Measurements from ENCODE around the gene SMAGP.
A peak's percentile ranks its signal among the peaks of the same experiment; 100 is the strongest.
"Not testable (repeated sequence)": the region's sequence is repeated elsewhere in the genome, so short reads cannot be mapped to it uniquely, and the experiment has no call there.

Gene SMAGP

DNA sequence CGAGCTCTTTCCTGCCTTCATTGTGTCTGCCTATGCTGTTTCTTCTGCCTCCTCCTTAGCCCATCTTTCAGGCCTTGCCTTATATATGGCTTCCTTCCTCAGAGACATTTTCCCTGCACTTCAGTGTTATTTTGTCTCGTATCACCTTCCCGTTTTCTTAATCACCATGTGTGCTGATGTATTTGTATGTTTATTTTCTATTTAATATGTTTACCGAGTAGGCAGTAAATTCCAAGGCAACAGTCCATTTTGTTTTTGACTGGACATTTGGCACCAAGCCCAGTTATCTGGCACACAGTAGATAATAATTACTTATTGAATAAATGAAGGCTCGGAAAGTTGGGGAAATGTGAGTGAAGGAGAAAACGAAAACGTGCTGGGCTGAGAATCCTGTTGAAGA is 47.8 kb downstream of the SMAGP start:
- DNase-seq = no peak

DNA sequence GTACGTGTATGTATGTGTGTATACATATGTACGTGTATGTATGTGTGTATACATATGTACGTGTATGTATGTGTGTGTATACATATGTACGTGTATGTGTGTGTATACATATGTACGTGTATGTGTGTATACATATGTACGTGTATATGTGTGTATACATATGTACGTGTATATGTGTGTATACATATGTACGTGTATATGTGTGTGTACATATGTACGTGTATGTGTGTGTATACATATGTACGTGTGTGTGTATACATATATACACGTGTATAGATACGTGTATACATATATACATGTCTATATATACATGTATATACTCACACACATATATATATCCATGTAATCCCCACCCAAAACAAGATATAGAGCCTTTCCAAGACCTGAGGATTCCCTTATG is 50.4 kb downstream of the SMAGP start:
- DNase-seq = not testable (repeated sequence)

DNA sequence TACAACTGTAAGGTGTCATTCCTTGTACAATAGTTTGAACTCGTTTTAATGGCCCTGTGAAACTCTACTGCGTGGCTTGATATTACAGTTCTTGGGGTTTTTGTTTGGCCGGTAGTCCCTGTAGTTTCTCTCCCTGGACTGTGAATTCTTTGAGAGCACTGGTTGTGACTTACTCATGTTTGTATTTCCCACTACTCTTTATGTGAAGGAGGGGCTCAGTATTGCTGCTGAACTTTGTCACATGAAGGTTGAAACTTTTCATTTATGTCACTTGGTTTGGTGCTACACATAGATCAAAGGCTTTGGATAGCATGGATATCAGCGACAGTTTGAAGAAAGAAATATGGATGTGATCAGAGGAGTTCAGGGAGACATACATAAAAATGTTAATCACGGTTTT is 50.9 kb downstream of the SMAGP start:
- DNase-seq = no peak

DNA sequence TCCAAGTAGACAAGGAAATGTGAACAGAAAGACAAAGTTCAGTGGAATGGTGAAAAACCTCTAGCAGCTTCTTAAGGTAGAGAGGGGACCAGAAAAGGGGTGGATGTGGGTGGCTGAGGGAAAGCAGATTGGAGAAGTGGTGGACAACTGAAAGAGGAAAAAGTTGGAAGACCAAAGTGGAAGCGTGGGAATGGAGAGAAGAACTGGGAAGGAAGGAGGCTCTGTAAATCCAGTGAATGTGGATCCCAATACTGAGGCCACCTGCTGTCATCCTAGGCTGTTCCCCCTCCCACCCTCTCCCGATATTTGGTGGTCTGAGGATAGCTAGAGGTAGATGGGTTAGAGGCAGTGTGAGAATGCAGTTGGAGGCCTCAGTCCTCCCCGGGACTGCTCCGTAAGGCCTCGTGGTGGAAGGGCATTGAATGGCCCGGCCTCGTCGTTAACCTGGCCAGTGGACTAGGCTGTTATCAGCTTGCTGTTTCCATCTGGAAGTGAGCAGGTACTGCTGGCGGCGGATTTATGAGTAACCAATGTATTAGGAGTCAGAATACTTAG is 51.5 kb downstream of the SMAGP start:
- no peak for DNase-seq

DNA sequence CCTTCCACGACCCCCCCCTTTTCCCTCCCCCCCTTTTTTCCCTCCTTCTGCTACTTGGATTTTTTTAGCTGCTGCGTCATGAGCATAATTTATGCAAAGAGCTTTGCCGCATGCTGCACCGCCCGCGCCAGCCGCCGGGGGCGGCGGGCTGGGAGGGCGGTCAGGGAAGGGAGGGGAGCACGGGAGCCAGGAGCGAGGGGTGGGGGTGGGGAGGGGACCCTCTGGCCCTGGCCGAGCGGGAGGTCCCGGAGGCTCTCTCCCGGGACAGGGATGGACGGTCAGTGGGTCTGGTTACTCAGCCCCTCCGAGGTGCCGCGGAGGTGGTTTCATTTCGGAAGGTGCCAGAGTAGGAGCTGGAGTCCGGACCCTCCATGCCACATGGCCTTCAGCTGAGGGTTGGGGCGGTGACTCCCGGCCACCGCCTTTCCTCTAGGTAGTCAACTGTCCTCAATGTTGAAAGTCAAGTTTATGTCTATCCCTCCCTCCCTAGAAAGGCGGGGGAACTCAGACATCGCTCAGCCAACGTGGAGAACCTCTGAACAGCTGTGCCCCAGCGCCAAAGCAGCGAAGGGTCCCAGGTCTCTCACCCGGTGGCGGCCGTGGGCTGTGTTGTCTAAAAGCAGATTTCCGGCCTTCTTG is 52.1 kb downstream of the SMAGP start, which contains the start of gene POU6F1:
Gene POU6F1 (minus strand): TSS at position 95 of the 639 bp plus-strand sequence. CDS start 11,226 bp downstream, outside the sequence.
- DNase-seq = peak; percentile 82 to 84

DNA sequence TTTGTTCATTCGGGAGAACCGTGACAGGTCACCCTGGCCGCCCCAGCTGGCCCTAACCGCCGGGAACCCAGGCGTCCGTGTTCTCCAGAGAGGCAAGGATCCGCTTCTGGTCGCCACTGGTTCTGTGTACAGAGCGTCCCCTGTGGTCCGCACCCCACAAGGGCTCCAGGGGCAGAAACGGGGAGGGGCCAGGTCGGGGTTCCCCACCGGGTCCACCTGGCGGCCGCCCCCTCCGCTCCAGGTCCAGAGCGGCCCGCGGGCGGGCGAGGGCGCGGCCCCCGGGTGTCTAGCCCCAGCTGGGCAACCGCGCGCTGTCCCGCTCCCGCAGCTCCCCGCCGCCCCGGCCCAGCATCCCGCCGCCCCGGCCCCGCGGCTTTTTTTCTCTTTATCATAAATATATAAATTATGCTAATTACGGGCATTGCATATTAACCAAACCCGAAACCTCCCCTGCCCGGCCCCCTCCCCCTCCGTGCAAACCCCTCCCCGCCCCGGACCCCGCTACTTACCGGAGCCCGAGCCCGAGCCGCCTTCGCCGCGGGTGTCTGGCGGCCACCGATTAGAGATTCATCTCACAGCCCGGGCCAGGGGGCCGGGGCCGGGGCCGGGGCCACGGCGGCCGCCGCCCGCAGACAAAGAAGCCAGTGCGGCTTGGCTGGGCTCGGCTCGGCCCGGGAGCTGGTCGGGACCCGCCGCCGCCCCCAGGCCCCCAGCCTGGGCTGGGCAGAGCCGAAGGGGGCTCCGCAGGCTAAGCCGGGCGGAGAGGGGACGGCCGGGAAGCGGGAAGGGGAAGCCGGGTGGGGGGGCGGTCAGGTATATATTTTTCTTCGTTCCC is 52.9 kb downstream of the SMAGP start:
- peak; percentile 66 to 70 for DNase-seq

DNA sequence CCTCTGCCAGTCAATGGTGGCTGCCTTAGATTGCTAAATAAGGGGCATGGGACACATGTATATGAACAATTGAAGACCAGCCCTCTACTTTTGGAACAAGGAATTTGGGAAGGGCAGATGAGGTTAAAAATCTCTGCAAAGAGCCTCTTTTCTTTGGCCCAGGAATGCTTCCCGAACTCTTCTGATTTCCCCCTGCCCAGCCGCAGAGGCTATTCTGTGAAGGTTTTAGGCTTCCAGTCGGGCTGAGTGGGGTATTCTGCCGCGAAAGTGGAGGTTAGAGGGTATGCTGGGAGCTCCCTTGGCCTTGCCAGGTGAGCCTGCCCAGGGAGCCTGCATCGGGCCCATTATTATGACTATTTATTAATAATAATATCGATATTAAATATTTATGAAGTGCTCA is 53.6 kb downstream of the SMAGP start:
- DNase-seq = no peak

DNA sequence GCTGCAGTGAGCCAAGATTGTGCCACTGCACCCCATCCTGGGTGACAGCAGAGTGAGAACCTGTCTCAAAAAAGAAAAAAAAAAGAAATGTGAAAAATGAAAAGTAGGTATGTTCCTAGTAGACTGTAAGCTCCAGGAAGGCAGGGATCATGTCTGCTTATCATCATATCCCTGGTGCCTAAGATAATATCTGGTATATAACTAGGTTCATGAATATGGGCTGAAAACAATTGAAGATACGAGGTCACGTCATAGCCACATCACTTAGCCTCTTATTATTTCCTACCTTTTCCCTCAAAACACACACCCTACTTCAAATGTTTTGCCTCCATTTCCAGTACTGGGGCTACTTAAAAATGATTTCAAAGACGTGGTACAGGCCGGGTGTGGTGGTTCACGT is 55.3 kb downstream of the SMAGP start:
- no peak for DNase-seq

DNA sequence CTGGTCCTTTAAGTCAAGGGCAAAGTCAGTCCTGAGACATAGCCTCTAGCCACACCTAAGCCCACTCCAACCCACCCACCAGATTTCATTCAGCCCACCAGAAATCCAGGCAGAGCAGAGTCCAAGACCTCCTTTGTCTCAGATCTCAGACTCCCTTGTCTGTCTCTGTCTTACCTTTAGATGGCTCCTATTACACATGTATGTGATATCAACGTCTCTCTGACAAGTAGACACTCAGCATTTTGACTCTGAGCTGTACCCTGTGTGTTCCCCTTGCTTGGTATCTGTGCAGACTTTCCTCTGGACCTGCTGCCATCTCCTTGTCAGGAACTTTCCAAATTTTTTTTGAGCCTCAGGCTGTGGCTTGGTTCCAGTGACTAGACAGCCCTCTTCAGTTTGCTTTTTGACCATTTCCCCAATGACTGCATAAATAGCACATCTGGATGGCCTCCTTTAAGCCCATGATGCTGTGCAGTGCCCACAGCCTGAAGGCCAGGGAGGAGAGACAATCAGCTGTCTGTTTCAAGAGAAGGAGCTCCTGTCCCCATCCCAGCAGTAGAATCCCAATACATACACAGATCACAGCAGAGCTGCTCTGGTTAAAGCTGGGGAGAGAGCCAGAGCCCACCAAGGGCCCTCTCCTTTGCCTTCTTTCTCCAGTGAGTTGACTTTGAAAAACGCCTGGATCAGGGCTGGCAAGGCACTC is 59.4 kb downstream of the SMAGP start:
- DNase-seq = no peak

DNA sequence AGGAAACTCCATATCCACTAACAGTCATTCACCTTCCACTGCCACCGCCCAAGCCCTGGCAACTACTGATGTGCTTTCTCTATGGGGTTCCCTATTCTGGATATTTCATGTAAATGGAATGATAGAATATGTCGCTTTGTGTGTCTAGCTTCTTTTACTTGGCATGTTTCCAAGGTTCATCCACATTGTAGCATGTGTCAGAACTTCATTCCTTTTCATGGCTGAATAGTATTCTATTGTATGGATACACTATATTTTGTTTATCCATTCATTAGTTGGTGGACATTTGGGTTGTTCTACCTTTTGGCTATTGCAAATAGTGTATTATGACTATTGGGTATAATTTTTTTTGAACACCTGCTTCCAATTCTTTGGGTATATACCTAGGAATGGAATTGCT is 61.0 kb downstream of the SMAGP start:
- DNase-seq = no peak

DNA sequence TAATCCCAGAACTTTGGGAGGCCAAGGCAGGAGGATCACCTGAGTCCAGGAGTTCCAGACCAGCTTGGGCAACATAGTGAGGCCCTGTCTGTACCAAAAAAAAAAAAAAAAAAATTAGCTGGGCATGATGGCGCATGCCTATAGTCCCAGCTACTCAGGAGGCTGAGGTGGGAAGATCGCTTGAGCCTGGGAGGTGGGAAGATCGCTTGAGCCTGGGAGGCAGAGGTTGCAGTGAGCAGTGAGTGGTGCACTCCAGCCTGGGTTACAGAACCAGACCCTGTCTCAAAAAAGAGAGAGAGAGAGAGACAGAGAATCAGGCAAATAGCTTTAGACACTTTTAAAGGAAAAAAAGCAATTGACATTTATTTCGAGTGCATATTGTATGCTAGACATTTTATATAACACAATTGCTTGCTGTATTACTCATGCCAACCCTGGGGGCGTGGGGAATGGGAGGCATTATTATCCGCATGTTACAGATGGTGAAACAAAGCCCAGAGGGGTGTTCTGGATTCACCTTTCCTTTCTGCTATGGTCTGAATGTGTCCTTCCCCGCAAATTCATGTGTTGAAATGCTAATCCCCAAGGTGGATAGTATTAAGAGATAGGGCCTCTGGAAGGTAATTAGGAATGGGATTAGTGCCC is 62.1 kb downstream of the SMAGP start:
- no peak for DNase-seq

DNA sequence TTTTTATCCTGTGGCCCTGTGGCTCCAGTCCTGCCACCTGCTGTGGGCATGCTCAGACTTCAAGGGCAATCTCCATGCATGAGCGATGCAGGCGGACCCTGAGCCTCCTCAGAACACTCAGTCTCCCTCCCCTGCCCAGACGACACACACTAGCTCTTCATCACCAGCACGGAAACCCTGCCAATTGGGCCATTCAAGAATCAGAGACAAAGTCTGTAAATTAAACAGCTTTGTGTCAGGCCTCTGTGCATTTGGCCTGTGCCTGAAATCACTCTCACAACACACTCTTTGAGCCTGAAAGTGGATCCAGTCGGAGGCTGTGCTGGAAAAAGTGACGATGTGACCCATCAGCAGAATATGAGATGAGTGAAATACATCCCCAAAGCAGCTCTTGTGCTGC is 64.9 kb downstream of the SMAGP start:
- DNase-seq = no peak

DNA sequence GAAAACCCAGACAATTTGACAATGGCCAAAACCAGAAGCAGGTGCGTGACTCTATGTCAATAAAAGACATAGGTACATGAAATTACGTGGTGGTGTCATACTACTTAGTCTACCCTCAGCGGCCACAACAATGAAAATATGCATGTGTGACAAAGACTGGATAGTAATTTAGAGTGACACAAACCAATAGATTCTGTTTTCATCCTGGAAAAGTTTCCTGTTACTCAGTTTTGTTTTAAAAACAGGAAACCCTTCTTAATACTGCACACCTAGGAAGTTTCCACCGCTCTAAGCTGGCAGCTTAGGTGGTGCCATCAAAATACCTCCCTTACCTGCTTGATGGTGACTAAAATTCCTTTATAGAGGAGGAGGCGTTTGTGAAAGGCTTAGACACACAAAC is 67.5 kb downstream of the SMAGP start:
- no peak for DNase-seq

DNA sequence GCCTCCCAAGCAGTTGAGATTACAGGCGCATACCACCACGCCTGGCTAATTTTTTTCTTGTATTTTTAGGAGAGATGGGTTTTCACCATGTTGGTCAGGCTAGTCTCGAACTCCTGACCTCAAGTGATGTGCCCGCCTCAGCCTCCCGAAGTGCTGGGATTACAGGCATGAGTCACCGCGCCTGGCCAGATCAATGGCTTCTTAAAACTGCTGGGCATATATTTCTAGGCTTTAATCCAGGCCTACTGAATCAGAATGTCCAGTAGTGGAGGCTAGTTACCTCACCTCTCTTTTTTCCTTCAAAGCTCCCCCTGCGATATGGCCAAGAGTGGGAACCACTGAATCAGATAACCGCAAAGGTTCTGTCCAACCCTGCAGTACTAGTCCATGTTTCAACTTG is 69.4 kb downstream of the SMAGP start:
- DNase-seq = no peak

DNA sequence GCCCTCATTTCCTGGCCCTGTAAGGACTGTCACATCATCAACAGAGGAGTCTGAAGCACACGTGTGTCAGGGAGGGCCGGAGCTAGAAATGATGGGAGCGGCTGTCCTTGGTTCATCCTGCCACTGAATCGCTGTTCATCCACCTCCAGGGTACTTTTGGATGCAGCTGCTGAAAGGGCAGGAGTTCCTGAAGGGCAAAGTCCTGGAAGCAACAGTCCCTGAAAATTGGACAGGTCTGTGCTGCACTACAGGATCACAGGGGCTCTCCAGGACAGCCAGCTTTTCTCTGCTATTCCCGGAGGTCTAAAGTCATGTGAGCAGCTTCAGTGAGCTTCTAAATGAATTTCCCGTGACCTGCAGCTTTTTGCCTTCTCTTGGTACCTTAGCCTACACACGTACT is 70.1 kb downstream of the SMAGP start:
- no peak for DNase-seq

DNA sequence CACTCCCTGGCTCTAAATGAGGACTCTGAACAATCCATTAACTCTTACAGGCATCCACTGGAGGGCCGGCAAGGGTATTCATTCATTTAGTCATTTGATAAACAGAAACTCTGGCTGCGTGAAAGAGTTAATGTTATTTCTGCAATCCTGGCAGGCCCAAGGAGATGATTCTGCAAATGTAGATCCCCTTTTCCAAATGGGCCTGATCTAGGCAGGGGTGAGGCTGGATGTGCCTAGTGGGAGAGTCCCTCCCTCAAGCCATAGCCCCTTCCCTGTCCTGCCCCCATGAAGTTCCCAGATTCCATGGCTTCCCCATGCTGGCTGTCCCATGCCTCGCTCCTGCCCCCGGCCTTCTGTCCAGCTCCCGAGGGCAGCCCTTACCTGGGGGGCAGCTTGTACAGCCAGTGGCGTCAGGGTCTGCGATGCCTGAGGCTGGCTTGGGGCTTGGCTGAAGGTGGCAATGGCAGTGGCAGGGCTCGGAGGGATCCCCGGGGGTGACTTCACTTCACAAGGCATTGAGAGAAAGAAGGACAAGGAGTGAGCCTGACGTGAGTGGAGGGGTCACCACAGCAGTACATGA is 70.8 kb downstream of the SMAGP start:
- no peak for DNase-seq

DNA sequence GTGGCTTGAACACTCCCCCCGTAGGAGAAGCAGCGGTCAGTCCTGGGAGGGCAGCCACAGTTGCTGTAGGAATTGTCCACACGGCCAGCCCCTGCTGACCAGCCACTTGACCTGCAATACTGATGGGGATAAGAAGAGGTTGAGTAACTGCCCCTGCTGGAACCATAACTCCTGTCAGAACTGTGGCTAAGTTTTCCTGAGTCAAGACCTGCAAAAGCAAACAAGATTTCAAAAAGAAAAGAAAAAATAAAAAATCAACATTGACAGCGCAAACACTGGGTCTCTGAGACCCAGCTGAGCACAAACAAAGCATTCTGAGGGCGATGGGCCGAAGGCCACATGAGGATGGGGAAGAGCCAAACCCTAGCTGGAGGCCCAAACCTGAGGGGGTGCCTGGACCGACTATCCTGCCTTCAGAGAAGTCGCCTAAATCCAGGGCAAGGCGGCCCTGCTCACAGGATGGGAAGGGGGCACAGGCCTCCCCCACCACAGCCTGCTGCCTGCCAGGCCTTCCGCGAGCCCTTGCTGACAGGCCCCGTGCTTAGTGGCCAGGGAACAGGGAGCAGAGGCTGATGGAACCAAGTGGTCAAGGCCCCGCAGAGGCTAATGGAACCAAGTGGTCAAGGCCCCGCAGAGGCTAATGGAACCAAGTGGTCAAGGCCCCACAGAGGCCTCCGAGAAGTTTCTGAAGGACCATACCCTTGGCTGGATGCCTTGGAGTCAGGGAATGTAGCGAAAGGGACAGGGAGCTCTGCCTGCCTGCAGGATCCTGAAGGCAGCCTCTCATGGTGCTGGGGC is 71.4 kb downstream of the SMAGP start:
- no peak for DNase-seq

DNA sequence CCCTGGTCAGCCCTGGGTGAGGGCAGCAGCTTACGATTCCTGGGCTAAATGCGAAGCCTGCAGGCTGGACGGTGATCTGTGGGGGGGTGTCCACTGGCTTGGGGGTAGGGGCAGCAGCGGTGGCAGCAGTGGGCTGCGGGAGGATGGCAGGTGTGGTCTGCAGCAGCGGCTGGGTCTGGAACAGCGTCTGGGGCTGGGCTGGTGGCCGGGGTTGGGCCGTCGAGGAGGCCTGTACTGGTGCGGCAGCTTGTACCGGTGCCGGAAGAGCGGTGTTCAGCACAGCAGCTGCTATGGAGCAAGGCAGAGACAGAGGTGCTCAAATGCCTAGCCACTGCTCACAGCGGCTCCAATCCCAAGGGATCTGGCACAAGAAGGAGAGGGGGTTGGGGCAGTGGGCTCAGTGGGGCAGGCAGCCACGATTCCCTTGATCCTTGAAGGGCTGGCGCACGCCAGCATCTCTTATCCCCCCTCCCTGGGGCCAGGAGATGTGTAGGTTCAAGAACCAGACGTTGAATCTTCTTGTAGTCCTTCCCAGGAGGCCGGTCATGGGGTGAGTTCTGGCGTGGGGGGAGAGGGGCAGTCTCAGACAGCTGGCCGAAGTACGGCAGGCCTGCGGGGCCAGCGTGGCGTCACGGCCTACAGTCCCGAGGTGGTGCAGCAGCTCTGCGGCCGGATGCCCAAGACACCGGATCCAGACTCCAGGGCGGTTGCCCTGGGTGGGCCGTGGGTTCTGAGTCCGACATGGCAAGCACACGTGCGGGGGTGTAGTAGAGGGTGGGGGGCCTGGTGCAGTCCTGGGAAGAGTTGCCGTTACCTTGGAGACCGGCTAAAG is 72.3 kb downstream of the SMAGP start:
- no peak for DNase-seq

DNA sequence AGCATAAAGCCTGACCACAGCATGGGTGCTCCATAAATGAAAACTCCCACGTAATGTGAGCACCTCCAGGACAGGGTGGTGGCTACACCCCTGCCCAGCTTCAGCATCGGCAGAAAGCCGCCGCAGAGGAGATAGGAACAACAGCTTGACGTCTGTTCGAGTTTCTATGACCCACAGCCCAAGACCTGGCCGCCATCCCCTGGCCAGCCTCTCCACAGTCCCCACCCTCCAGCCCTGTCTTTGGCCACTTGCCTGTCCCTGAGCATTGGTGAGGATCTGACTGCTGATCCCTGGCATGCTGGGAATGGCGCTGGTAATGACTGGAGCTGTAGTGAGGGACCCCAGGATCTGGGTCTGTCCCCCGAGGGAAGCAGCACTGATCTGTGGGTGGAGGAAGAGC is 73.7 kb downstream of the SMAGP start:
- DNase-seq = no peak

DNA sequence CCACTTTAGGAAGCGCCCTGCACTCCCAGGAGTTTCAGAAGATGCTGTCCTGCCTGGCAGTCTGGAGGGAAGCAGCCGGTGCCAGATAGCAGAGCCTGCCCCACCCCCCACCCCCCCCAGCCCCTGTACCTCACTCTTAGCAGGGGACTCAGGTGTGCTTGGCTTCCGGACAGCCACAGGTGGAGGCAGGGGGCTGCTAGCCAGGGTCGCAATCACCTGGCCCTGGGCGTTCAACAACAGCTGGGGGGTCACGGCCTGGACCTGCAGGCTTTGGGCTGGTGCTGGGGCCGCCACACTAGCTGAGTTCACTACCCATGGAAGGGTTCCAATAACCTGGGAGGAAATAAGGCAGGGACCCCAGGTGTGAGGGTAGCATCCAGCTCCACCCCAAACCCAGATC is 74.4 kb downstream of the SMAGP start:
- DNase-seq = no peak
